HG03097 (cell line): ENCODE results near the gene IWS1.
"Not testable (repeated sequence)": the region's sequence is repeated elsewhere in the genome, so short reads cannot be mapped to it uniquely, and the experiment has no call there.

ENCODE experiments used
- ATAC-seq: cut with Tn5 transposase; IDR thresholded peaks from one replicate; pipeline ENCODE4 v1.9.1; 2021; ENCODE audit not compliant: unreplicated experiment, low FRiP score

Gene IWS1

GRCh38 chr2:127463155-127463991 lies 62.9 kb downstream of the IWS1 start:
- ATAC-seq: no peak

GRCh38 chr2:127462461-127462860 lies 63.8 kb downstream of the IWS1 start:
- no peak for ATAC-seq

- ATAC-seq: no peak
Measured at GRCh38 chr2:127456960-127457359, 69.3 kb downstream of the IWS1 start.

GRCh38 chr2:127455566-127456493 lies 70.5 kb downstream of the IWS1 start:
- no peak for ATAC-seq

GRCh38 chr2:127454595-127455565 lies 71.4 kb downstream of the IWS1 start:
- no peak for ATAC-seq

- ATAC-seq: no peak
Measured at GRCh38 chr2:127453392-127454171, 72.7 kb downstream of the IWS1 start.

GRCh38 chr2:127453013-127453391 lies 73.3 kb downstream of the IWS1 start:
- no peak for ATAC-seq

GRCh38 chr2:127452423-127452822 lies 73.9 kb downstream of the IWS1 start:
- ATAC-seq: not testable (repeated sequence)

- no peak for ATAC-seq
Measured at GRCh38 chr2:127451981-127452380, 74.3 kb downstream of the IWS1 start.

GRCh38 chr2:127449898-127450297 lies 76.4 kb downstream of the IWS1 start:
- ATAC-seq: no peak

GRCh38 chr2:127449414-127449813 lies 76.9 kb downstream of the IWS1 start:
- no peak for ATAC-seq

- ATAC-seq: no peak
Measured at GRCh38 chr2:127448526-127448925, 77.8 kb downstream of the IWS1 start.

GRCh38 chr2:127439343-127439742 lies 86.9 kb downstream of the IWS1 start:
- ATAC-seq: no peak

GRCh38 chr2:127437781-127438726 lies 88.2 kb downstream of the IWS1 start:
- no peak for ATAC-seq

- no peak for ATAC-seq
Measured at GRCh38 chr2:127437056-127437455, 89.2 kb downstream of the IWS1 start.

- no peak for ATAC-seq
Measured at GRCh38 chr2:127434515-127434914, 91.8 kb downstream of the IWS1 start.

- no peak for ATAC-seq
Measured at GRCh38 chr2:127431408-127432023, 94.8 kb downstream of the IWS1 start.
